Neuronal stem cell (in vitro differentiated cells): ENCODE results near the gene SCAI.

Source experiments
- DNase-seq: peaks from one replicate; pipeline ENCODE4 v3.0.0-alpha.2; 2013; ENCODE audit warnings: low spot score
- H2AFZ ChIP-seq: one replicate; pipeline ENCODE4 v1.6.1; 2013; ENCODE audit warnings: mild to moderate bottlenecking, low read length, inconsistent platforms
- H2AK5ac ChIP-seq: 2 replicates; pipeline ENCODE4 v1.6.1; 2013; ENCODE audit warnings: low read depth, mild to moderate bottlenecking, inconsistent platforms, low read length, moderate library complexity, mixed read lengths
- H2BK120ac ChIP-seq: 2 replicates; pipeline ENCODE4 v1.6.1; 2013; ENCODE audit warnings: low read depth, mild to moderate bottlenecking, inconsistent platforms, low read length, moderate library complexity, mixed read lengths
- H2BK12ac ChIP-seq: one replicate; pipeline ENCODE4 v1.6.1; 2013; ENCODE audit warnings: low read length, inconsistent platforms
- H2BK15ac ChIP-seq: 2 replicates; pipeline ENCODE4 v1.6.1; 2013; ENCODE audit warnings: mild to moderate bottlenecking, low read length, inconsistent platforms, mixed read lengths
- H2BK5ac ChIP-seq: one replicate; pipeline ENCODE4 v1.6.1; 2013; ENCODE audit warnings: inconsistent platforms, mild to moderate bottlenecking, low read length, moderate library complexity
- H3K14ac ChIP-seq: one replicate; pipeline ENCODE4 v1.6.1; 2013; ENCODE audit warnings: low read length, inconsistent platforms
- H3K18ac ChIP-seq: 2 replicates; pipeline ENCODE4 v1.6.1; 2013; ENCODE audit warnings: low read length, inconsistent platforms
- H3K23ac ChIP-seq: 2 replicates; pipeline ENCODE4 v1.6.1; 2013; ENCODE audit warnings: low read depth, mild to moderate bottlenecking, mixed read lengths, low read length, inconsistent platforms; ENCODE audit not compliant: poor library complexity
- H3K27ac ChIP-seq: replicated peaks from 3 replicates; pipeline ENCODE4 v1.5.1; 2013; ENCODE audit warnings: low read length, inconsistent platforms
- H3K27me3 ChIP-seq, 3 experiments: 2 replicates each; pipeline ENCODE4 v1.6.1; 2013; ENCODE audit warnings: low read length in 3 of 3, mild to moderate bottlenecking in 2 of 3, inconsistent platforms in 1 of 3, low read depth in 1 of 3, mixed read lengths in 1 of 3, moderate library complexity in 1 of 3; ENCODE audit not compliant: control insufficient read depth in 3 of 3, insufficient read depth in 3 of 3
- H3K36me3 ChIP-seq, 2 donors: replicated peaks in 1 of 2; 2 replicates each; pipeline ENCODE4 v1.6.1; 2013; ENCODE audit warnings: low read length in 2 of 2; ENCODE audit not compliant: control insufficient read depth in 2 of 2, insufficient read depth in 2 of 2
- H3K4ac ChIP-seq: 2 replicates; pipeline ENCODE4 v1.6.1; 2013; ENCODE audit warnings: inconsistent platforms, mild to moderate bottlenecking, low read length, moderate library complexity
- H3K4me1 ChIP-seq, 2 donors: 1 replicate in 1 of 2; 2 replicates in 1 of 2; pipeline ENCODE4 v1.6.1; 2013; ENCODE audit warnings: low read length in 2 of 2, low read depth in 1 of 2; ENCODE audit not compliant: control insufficient read depth in 2 of 2, insufficient read depth in 1 of 2
- H3K4me2 ChIP-seq: one replicate; pipeline ENCODE4 v1.6.1; 2013; ENCODE audit warnings: mild to moderate bottlenecking, low read length, inconsistent platforms; ENCODE audit not compliant: insufficient read depth, poor library complexity, severe bottlenecking
- H3K4me3 ChIP-seq, 2 donors: 2 replicates each; pipeline ENCODE4 v1.5.1; 2013; ENCODE audit warnings: low read length in 2 of 2, mild to moderate bottlenecking in 2 of 2, inconsistent platforms in 1 of 2, moderate library complexity in 1 of 2
- H3K79me1 ChIP-seq: one replicate; pipeline ENCODE4 v1.6.1; 2013; ENCODE audit warnings: low read depth, mild to moderate bottlenecking, inconsistent platforms, low read length, moderate library complexity
- H3K9ac ChIP-seq: one replicate; pipeline ENCODE4 v1.6.1; 2013; ENCODE audit warnings: mild to moderate bottlenecking, low read depth, low read length, inconsistent platforms; ENCODE audit not compliant: poor library complexity
- H3K9me3 ChIP-seq, 2 donors: replicated peaks in 1 of 2; 2 replicates each; pipeline versions ENCODE3 to v1.6.1; 2013; ENCODE audit warnings: low read length in 2 of 2, mild to moderate bottlenecking in 2 of 2, inconsistent platforms in 1 of 2, low read depth in 1 of 2, mixed read lengths in 1 of 2, moderate library complexity in 1 of 2; ENCODE audit not compliant: control insufficient read depth in 2 of 2, insufficient read depth in 1 of 2
- H4K8ac ChIP-seq: one replicate; pipeline ENCODE4 v1.6.1; 2013; ENCODE audit warnings: low read depth, mild to moderate bottlenecking, inconsistent platforms, low read length, moderate library complexity
- H4K91ac ChIP-seq: one replicate; pipeline ENCODE4 v1.6.1; 2013; ENCODE audit warnings: low read length, low read depth, mild to moderate bottlenecking, inconsistent platforms; ENCODE audit not compliant: poor library complexity
- WGBS, 2 donors: extraction: QIAGEN DNeasy Blood & Tissue Kit; methylation state at CpG; one replicate each; pipeline ENCODE4 v1.1.7; 2013; ENCODE audit warnings: missing lambda C conversion rate in 2 of 2, mixed read lengths in 1 of 2; ENCODE audit not compliant: insufficient read length in 2 of 2, insufficient replicate concordance in 1 of 2; ENCODE audit errors: extremely low coverage in 2 of 2; 5-methylcytosine and 5-hydroxymethylcytosine counted together

Gene SCAI

DNA sequence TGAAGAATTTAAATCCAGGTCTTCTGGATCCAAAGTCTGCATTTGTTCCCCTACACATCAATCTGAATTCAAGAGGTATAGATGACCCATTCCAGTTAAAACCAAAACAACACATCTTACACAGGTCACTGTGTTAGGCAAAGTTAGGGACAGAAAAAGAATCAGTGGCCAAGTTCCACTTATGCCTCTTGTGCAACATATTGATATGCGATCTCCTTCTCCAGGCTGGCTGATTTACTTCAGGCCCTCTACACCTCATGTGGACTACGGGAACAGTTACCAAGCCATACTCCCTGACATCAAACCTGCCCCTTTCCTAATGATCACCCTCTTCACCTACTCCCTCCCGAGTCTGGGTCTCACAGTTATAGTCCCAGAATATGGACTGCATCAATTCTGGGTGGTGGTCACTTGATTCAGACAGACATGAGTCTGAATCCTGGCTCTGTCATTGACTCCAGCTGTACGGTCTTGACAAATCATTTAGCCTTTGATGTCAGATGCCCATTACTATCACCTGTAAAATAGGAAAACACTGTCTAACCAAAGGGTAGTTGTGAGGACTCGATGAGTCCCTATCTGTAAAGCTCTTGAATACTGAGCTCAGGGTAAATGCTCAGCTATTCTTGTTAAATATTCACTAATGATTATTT lies 228.4 kb downstream of the SCAI start:
- Histone ChIP-seq H2AK5ac (no peak overlapping the region), H2BK120ac (no peak overlapping the region)

DNA sequence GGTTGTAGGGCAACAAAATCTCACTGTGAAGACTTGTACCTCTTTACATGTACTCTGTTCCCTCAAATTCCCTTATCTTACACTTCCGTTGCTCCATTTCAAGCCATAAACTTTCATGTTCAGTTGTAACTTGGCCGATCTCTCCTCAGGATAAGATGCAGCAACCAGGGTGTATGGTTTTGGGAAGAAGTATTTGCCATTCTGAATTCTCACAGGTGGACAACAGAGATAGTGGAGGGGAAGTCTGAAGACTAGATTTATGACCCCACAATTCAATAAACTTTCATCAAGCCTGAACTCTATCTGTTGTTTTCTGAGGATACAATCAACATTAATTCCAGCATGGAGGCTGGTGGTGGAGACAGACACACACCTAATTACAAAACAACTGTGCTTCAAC lies 229.9 kb downstream of the SCAI start:
- H3K23ac ChIP-seq = no peak overlapping the region
- H3K4me1 ChIP-seq = peaks cover 0 to 1% of the 10 kb centered on the region in 2 donors
- no peaks in the 10 kb centered on the region for H3K79me1 ChIP-seq
- H4K91ac ChIP-seq = no peak overlapping the region
- no peak overlapping the region for H3K4ac ChIP-seq
- H3K27ac ChIP-seq = no peak overlapping the region
- H2BK5ac ChIP-seq = no peak overlapping the region
- no peak overlapping the region for H2BK12ac ChIP-seq
- no peak for DNase-seq
- H3K4me3 ChIP-seq = no peak overlapping the region
- no peak overlapping the region for H3K9ac ChIP-seq
- no peak overlapping the region for H3K4me2 ChIP-seq
- H2BK15ac ChIP-seq = no peak overlapping the region
- no peak overlapping the region for H3K14ac ChIP-seq
- no peak overlapping the region for H4K8ac ChIP-seq
- no peak overlapping the region for H2AFZ ChIP-seq
- no peak overlapping the region for H2BK120ac ChIP-seq
- H3K9me3 ChIP-seq = no peaks in the 10 kb centered on the region
- no peak overlapping the region for H3K18ac ChIP-seq
- no peak overlapping the region for H2AK5ac ChIP-seq
- peaks cover 3 to 60% of the 10 kb centered on the region in 2 donors for H3K36me3 ChIP-seq
- no CpG with 5 or more reads among the region's 2 CpGs for WGBS, 2 donors
- no peaks in the 10 kb centered on the region for H3K27me3 ChIP-seq

More for the DNA sequence above, 228.4 kb downstream of the SCAI start:
- Histone ChIP-seq H4K8ac (no peak overlapping the region), H2BK15ac (no peak overlapping the region), H2BK5ac (no peak overlapping the region), H3K27me3 (no peaks in the 10 kb centered on the region), H3K9me3 (no peaks in the 10 kb centered on the region), H3K9ac (no peak overlapping the region), H3K36me3 (peaks cover 4 to 71% of the 10 kb centered on the region in 2 donors), H3K4ac (no peak overlapping the region), H3K4me3 (no peak overlapping the region), H2AFZ (no peak overlapping the region), H3K27ac (no peak overlapping the region), H3K23ac (no peak overlapping the region), H3K18ac (no peak overlapping the region), H2BK12ac (no peak overlapping the region), H3K4me2 (no peak overlapping the region), H4K91ac (no peak overlapping the region), H3K4me1 (peaks cover 0 to 1% of the 10 kb centered on the region in 2 donors), H3K79me1 (no peaks in the 10 kb centered on the region), H3K14ac (no peak overlapping the region)
- no CpG with 5 or more reads among the region's 5 CpGs for WGBS, 2 donors
- no peak for DNase-seq

DNA sequence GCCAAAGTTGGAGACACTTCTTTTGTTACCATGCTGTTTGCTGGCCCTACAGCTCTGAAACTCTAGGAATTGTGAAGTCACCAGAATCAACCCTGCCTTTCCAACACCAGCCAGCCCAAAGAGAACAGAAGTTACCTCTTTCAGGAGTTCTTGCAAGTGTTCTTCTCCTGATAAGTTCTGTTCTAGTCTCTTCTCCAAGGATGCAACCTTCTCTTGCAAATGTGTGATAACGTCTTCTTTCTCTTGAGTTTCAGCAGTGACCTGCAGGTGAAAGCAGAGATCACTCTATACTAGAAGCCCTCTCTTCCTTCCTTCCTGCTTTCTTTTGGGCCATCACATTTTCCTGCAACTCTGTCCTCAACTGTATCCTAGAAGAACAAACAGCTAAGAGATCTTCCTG lies 231.6 kb downstream of the SCAI start:
- Histone ChIP-seq H4K91ac (no peak overlapping the region), H2BK120ac (no peak overlapping the region), H2AK5ac (no peak overlapping the region), H3K4me3 (no peak overlapping the region), H3K23ac (no peak overlapping the region), H3K4ac (no peak overlapping the region), H2BK12ac (no peak overlapping the region), H2AFZ (no peak overlapping the region), H3K79me1 (no peaks in the 10 kb centered on the region), H3K27ac (no peak overlapping the region), H3K18ac (no peak overlapping the region), H3K27me3 (no peaks in the 10 kb centered on the region), H2BK5ac (no peak overlapping the region), H3K36me3 (peaks cover 3 to 68% of the 10 kb centered on the region in 2 donors), H3K4me1 (peaks cover 0 to 1% of the 10 kb centered on the region in 2 donors), H4K8ac (no peak overlapping the region), H2BK15ac (no peak overlapping the region), H3K9me3 (no peaks in the 10 kb centered on the region), H3K9ac (no peak overlapping the region), H3K4me2 (no peak overlapping the region), H3K14ac (no peak overlapping the region)
- no CpG with 5 or more reads among the region's 1 CpG for WGBS, 2 donors
- DNase-seq = no peak

DNA sequence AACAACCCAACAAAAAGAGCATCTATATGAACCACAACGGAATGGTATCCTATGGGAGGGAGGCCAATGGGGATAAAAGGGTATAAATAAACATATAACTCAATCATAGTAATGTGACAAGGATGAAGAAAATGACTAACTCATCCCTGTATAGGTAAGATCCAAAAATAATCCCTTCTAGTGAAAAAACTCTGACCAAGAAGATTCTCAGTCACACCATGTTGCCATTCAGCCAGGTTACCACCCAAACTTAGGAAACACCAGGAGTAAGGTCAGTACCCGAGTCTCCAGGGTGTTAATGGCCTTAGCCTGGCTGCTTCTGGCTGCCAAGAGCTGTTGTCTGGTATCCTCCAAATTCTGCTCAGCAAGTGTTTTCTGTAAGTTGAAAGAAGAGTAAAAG lies 235.2 kb downstream of the SCAI start:
- no peak overlapping the region for H3K27ac ChIP-seq
- H3K27me3 ChIP-seq = no peaks in the 10 kb centered on the region
- no peak for DNase-seq
- no peak overlapping the region for H2BK120ac ChIP-seq
- no peak overlapping the region for H2AFZ ChIP-seq
- no peak overlapping the region for H2BK15ac ChIP-seq
- peaks cover 0 to 1% of the 10 kb centered on the region in 2 donors for H3K4me1 ChIP-seq
- H3K23ac ChIP-seq = no peak overlapping the region
- H3K9me3 ChIP-seq = no peaks in the 10 kb centered on the region
- no peak overlapping the region for H2BK5ac ChIP-seq
- WGBS, 2 donors = no CpG with 5 or more reads among the region's 2 CpGs
- no peak overlapping the region for H4K8ac ChIP-seq
- no peak overlapping the region for H3K14ac ChIP-seq
- H3K4me3 ChIP-seq = no peak overlapping the region
- H2BK12ac ChIP-seq = no peak overlapping the region
- H3K79me1 ChIP-seq = no peaks in the 10 kb centered on the region
- peaks cover 3 to 50% of the 10 kb centered on the region in 2 donors for H3K36me3 ChIP-seq
- no peak overlapping the region for H3K4ac ChIP-seq
- no peak overlapping the region for H3K9ac ChIP-seq
- H3K18ac ChIP-seq = no peak overlapping the region
- H2AK5ac ChIP-seq = no peak overlapping the region
- H4K91ac ChIP-seq = no peak overlapping the region
- no peak overlapping the region for H3K4me2 ChIP-seq
